Skin epidermis (tissue), 12 donors: ENCODE data around the gene TARBP1.
"Not testable (repeated sequence)": the region's sequence is repeated elsewhere in the genome, so short reads cannot be mapped to it uniquely, and the experiment has no call there.

Source experiments
- H3K27ac ChIP-seq, 21 experiments: fragments of 200-600 bp; sonication (generic) in 11 of 21; one replicate each; pipeline ENCODE4 v1.5.0; 2020; ENCODE audit warnings: mild to moderate bottlenecking in 3 of 21, inconsistent platforms in 2 of 21, moderate library complexity in 2 of 21
- H3K4me3 ChIP-seq, 7 experiments: fragments of 200-600 bp; sonication (generic) in 2 of 7; one replicate each; pipeline ENCODE4 v1.5.0; 2020; ENCODE audit warnings: inconsistent platforms in 2 of 7, mild to moderate bottlenecking in 2 of 7, moderate library complexity in 1 of 7

The TARBP1 gene

GRCh38 chr1:234478481-234479309, at the start of gene TARBP1:
Gene TARBP1, minus strand, starts transcription at chr1:234479179. Its CDS starts 76 bp downstream, at chr1:234479103.
- H3K4me3 ChIP-seq: peak within 1 kb of the TSS; percentile 52 to 82 (median 80)
- peak within 1 kb of the TSS; percentile 61 to 97 (median 87) for H3K27ac ChIP-seq

- no peak overlapping the region for H3K4me3 ChIP-seq
Observed at GRCh38 chr1:234528074-234528865, 49.3 kb upstream of the TARBP1 start.

GRCh38 chr1:234527346-234527745, 48.4 kb upstream of the TARBP1 start:
- no peak overlapping the region for H3K27ac ChIP-seq
- H3K4me3 ChIP-seq: no peak overlapping the region

More at GRCh38 chr1:234528074-234528865, 49.3 kb upstream of the TARBP1 start:
- H3K27ac ChIP-seq: peak overlapping the region in 2 of 21 experiments; percentile 10 to 29

GRCh38 chr1:234526922-234527321, 47.9 kb upstream of the TARBP1 start:
- H3K27ac ChIP-seq: no peak overlapping the region

GRCh38 chr1:234525099-234525799, 46.3 kb upstream of the TARBP1 start:
- Histone ChIP-seq H3K4me3 (no peak overlapping the region), H3K27ac (peak overlapping the region in 1 of 21 experiments; percentile 25)

More at GRCh38 chr1:234526922-234527321, 47.9 kb upstream of the TARBP1 start:
- no peak overlapping the region for H3K4me3 ChIP-seq

GRCh38 chr1:234521836-234522235, 42.9 kb upstream of the TARBP1 start:
- H3K4me3 ChIP-seq: no peak overlapping the region
- peak overlapping the region in 6 of 21 experiments; percentile 6 to 79 (median 36) for H3K27ac ChIP-seq

- Histone ChIP-seq H3K4me3 (no peak overlapping the region), H3K27ac (peak overlapping the region in 3 of 21 experiments; percentile 18 to 39 (median 33))
Observed at GRCh38 chr1:234520908-234521817, 42.2 kb upstream of the TARBP1 start.

GRCh38 chr1:234519506-234519905, 40.5 kb upstream of the TARBP1 start:
- H3K4me3 ChIP-seq: no peak overlapping the region
- peak overlapping the region in 1 of 21 experiments; percentile 27 for H3K27ac ChIP-seq

GRCh38 chr1:234518876-234519275, 39.9 kb upstream of the TARBP1 start:
- H3K27ac ChIP-seq: peak overlapping the region in 3 of 21 experiments; percentile 11 to 27 (median 16)
- H3K4me3 ChIP-seq: no peak overlapping the region

GRCh38 chr1:234518086-234518485, 39.1 kb upstream of the TARBP1 start:
- peak overlapping the region in 3 of 21 experiments; percentile 11 to 27 (median 16) for H3K27ac ChIP-seq
- not testable (repeated sequence) for H3K4me3 ChIP-seq

- H3K4me3 ChIP-seq: no peak overlapping the region
- H3K27ac ChIP-seq: peak overlapping the region in 3 of 21 experiments; percentile 9 to 55 (median 31)
Observed at GRCh38 chr1:234517110-234517802, 38.3 kb upstream of the TARBP1 start.

GRCh38 chr1:234515821-234516241, 36.9 kb upstream of the TARBP1 start:
- Histone ChIP-seq H3K4me3 (no peak overlapping the region), H3K27ac (peak overlapping the region in 15 of 21 experiments; percentile 24 to 74 (median 60))

- Histone ChIP-seq H3K27ac (peak overlapping the region in 18 of 21 experiments; percentile 2 to 74 (median 52)), H3K4me3 (no peak overlapping the region)
Observed at GRCh38 chr1:234515411-234515810, 36.4 kb upstream of the TARBP1 start.

- Histone ChIP-seq H3K4me3 (no peak overlapping the region), H3K27ac (peak overlapping the region in 1 of 21 experiments; percentile 24)
Observed at GRCh38 chr1:234512451-234512861, 33.5 kb upstream of the TARBP1 start.

- Histone ChIP-seq H3K27ac (peak overlapping the region in 2 of 21 experiments; percentile 28 to 57), H3K4me3 (no peak overlapping the region)
Observed at GRCh38 chr1:234509457-234510328, 30.7 kb upstream of the TARBP1 start.

- H3K4me3 ChIP-seq: no peak overlapping the region
- no peak overlapping the region for H3K27ac ChIP-seq
Observed at GRCh38 chr1:234507626-234508387, 28.8 kb upstream of the TARBP1 start.
